ENCODE results near the gene MS4A15. TPM values are rescaled to one million over a fixed set of nuclear protein-coding genes. Genes with fewer than 3 reads are reported as not detected.

The MS4A15 gene
- total and polyA plus RNA-seq, 10 of the 15 experiments (the other 5 are each of a cell fraction or from before 2014, with no cell fraction given): 0.05 to 0.84 (median 0.45) TPM

- no peaks in the 10 kb centered on the region for H3K79me2 ChIP-seq (ENCODE audit: control insufficient read depth, insufficient read depth, low read length)
- H3K9ac ChIP-seq (ENCODE audit: control insufficient read depth, insufficient read depth, low read length): peak overlapping the region; percentile 69
- peaks cover 1% of the 10 kb centered on the region; the same call in 2 of the 3 replicates for H3K9me3 ChIP-seq (replicated peaks; ENCODE audit: control insufficient read depth, insufficient read depth, low read length)
- ChIA-PET RAD21 (ENCODE audit: unreplicated experiment) (interaction anchor here (0.6 to 7.4 kb wide), 37 partner anchors 11 to 1780 kb away, joined by 3 to 119 read pairs (median 4); partner anchors contain the start of genes MS4A1 and MS4A8), SMC1A (ENCODE audit: uncharacterized antibody, unreplicated experiment) (interaction anchor here (0.7 to 7.8 kb wide), 27 partner anchors 9 to 1197 kb away, joined by 3 to 143 read pairs (median 6); partner anchors contain the start of genes MS4A8 and PRPF19), CTCF (interaction anchor here (0.7 to 7.3 kb wide), 37 partner anchors 9 to 1147 kb away, joined by 3 to 184 read pairs (median 5); partner anchors contain the start of genes MS4A1, MS4A8, OSBP and PRPF19), POLR2A (interaction anchor here (0.6 to 2.0 kb wide), 8 partner anchors 12 to 376 kb away, joined by 3 to 7 read pairs (median 4); no protein-coding TSS in a partner anchor)
- DNase-seq (ENCODE audit: low read depth, low spot score) (peak; percentile 94), FAIRE-seq (peak; percentile 91), ATAC-seq (peak; percentile 82)
- no peaks in the 10 kb centered on the region for H3K27me3 ChIP-seq (replicated peaks in 1 of 2; ENCODE audit: control insufficient read depth in 2 of 2, insufficient read depth in 2 of 2, low read length in 1 of 2)
- peak overlapping the region; percentile 21 for H2AFZ ChIP-seq (ENCODE audit: control insufficient read depth, low read depth, low read length)
- H3K4me3 ChIP-seq: peak overlapping the region; percentile 0; the same call in 1 of the 2 replicates
- no peaks in the 10 kb centered on the region for H3K36me3 ChIP-seq (ENCODE audit: control insufficient read depth in 2 of 2, insufficient read depth in 2 of 2, low read length in 1 of 2)
- WGBS (ENCODE audit: insufficient coverage, insufficient replicate concordance, low lambda C conversion rate, missing lambda C conversion rate): 1% methylated on average over 11 of the region's 11 CpGs
- peak overlapping the region; percentile 65 for H3K4me2 ChIP-seq (ENCODE audit: control insufficient read depth, insufficient read depth)
- H3K27ac ChIP-seq (ENCODE audit: control insufficient read depth, insufficient read depth): peak overlapping the region; percentile 96
- BruUV-seq (replicated peaks): TSS peak; percentile 95
- intact Hi-C loops (cut with micrococcal nuclease; ENCODE audit: unreplicated experiment) (loop anchor here (1.0 to 10.0 kb wide), 8 partner anchors 62 to 568 kb away; partner anchors contain the start of genes PRPF19 and VPS37C), in situ Hi-C loops (cut with MboI) (loop anchor here (10.0 to 25.0 kb wide), 2 partner anchors 398 to 1576 kb away; no protein-coding TSS in a partner anchor)
- H3K4me1 ChIP-seq (ENCODE audit: control insufficient read depth, insufficient read depth, low read length): peaks cover 61% of the 10 kb centered on the region
- H4K20me1 ChIP-seq (ENCODE audit: control insufficient read depth, insufficient read depth): no peaks in the 10 kb centered on the region
- TF ChIP-seq WRNIP1 (IDR thresholded peaks at IDR 0.05; ENCODE audit: borderline replicate concordance, low read depth, low read length) (no peak), KDM1A (IDR thresholded peaks at IDR 0.05; ENCODE audit: borderline replicate concordance) (no peak), MAX (IDR thresholded peaks at IDR 0.05; ENCODE audit: low read depth, low read length) (no peak; the same call in 1 of the 2 replicates), ZZZ3 (IDR thresholded peaks at IDR 0.05; ENCODE audit: control insufficient read depth, insufficient read length, low read depth) (no peak), BCL3 (IDR thresholded peaks at IDR 0.05; ENCODE audit: borderline replicate concordance, insufficient read depth, low read depth, low read length, poor library complexity, severe bottlenecking) (peak; percentile 92), MYC (IDR thresholded peaks at IDR 0.05; ENCODE audit: insufficient read depth, insufficient read length, insufficient replicate concordance, low read length, severe bottlenecking) (no peak), ZBTB4 (CRISPR knock-in tag; IDR thresholded peaks at IDR 0.05) (peak; percentile 11; the same call in 1 of the 2 replicates), RELA (IDR thresholded peaks at IDR 0.05; ENCODE audit: borderline replicate concordance, partially characterized antibody) (peak; percentile 94), SPI1 (IDR thresholded peaks at IDR 0.05; ENCODE audit: borderline replicate concordance, insufficient read depth, low read depth, low read length) (peak; percentile 65; the same call in 1 of the 2 replicates), EGR1 (IDR thresholded peaks at IDR 0.05; ENCODE audit: borderline replicate concordance in 1 of 2, low read depth in 2 of 2, low read length in 2 of 2) (peak in 1 of 2 experiments; percentile 86; a peak in 2 of 3 replicates), CBX3 (IDR thresholded peaks at IDR 0.05; ENCODE audit: borderline replicate concordance, low read depth) (no peak), MLLT1 (IDR thresholded peaks at IDR 0.05) (peak; percentile 56)
Observed at GRCh38 chr11:60762851-60763691, 6.4 kb downstream of the MS4A15 start.

Data from GM12878 (cell line).